Measurements from ENCODE around the gene FALEC.
"Not testable (repeated sequence)": the region's sequence is repeated elsewhere in the genome, so short reads cannot be mapped to it uniquely, and the experiment has no call there.

Gene FALEC

GRCh38 chr1:150576794-150577556 is 61.4 kb downstream of the FALEC start:
- no peak for DNase-seq

- DNase-seq = peak; percentile 68
Measured at GRCh38 chr1:150577557-150578271, 62.2 kb downstream of the FALEC start.

GRCh38 chr1:150578272-150579109 is 62.9 kb downstream of the FALEC start:
- peak; percentile 92 for DNase-seq

GRCh38 chr1:150579110-150579944 is 63.8 kb downstream of the FALEC start, which contains the start of gene MCL1:
Gene MCL1 (minus strand): TSS chr1:150579610. CDS start chr1:150579530, 80 bp downstream.
- DNase-seq = peak; percentile 97

- DNase-seq = no peak
Measured at GRCh38 chr1:150579945-150580642, 64.5 kb downstream of the FALEC start.

GRCh38 chr1:150580966-150581365 is 65.4 kb downstream of the FALEC start:
- DNase-seq = not testable (repeated sequence)

GRCh38 chr1:150581437-150581836 is 65.9 kb downstream of the FALEC start:
- not testable (repeated sequence) for DNase-seq

- not testable (repeated sequence) for DNase-seq
Measured at GRCh38 chr1:150581962-150582361, 66.4 kb downstream of the FALEC start.

- DNase-seq = no peak
Measured at GRCh38 chr1:150582371-150582770, 66.8 kb downstream of the FALEC start.

Measured in eye (tissue), 1 donor.